ENCODE measurements around the gene C14orf93. TPM values are rescaled to one million over a fixed set of nuclear protein-coding genes. Genes with fewer than 3 reads are reported as not detected.
A peak's percentile ranks its signal among the peaks of the same experiment; 100 is the strongest.

Gene C14orf93
- total RNA-seq, 4 donors from 2014 or later, result 4.6 to 11.2 (median 9.9) TPM

GRCh38 chr14:23034498-23035302, 24.8 kb upstream of the C14orf93 start, which contains the start of gene PSMB5:
Gene PSMB5 (minus strand): TSS chr14:23034900. CDS start chr14:23034881, 19 bp downstream.
- H3K27me3 ChIP-seq, result no peaks in the 10 kb centered on the region
- peak within 1 kb of the TSS; percentile 88 to 95 (median 92) for H3K27ac ChIP-seq (replicated peaks in 1 of 4)
- WGBS, result 0% methylated on average over 15 of the region's 36 CpGs
- peak in 1 of 3 experiments; percentile 18 for TF ChIP-seq CTCF (IDR thresholded peaks at IDR 0.05)
- TF ChIP-seq POLR2AphosphoS5 (IDR thresholded peaks at IDR 0.05), result peak; percentile 65 to 71
- no peak for TF ChIP-seq EP300 (IDR thresholded peaks at IDR 0.05)
- TF ChIP-seq POLR2A (IDR thresholded peaks at IDR 0.05; ENCODE audit: low read depth), result no peak
- peak; percentile 98 for DNase-seq (ENCODE audit: extremely low spot score)
- intact Hi-C loops (cut with DNase I), result no loop called here
- H3K36me3 ChIP-seq, result peaks cover 15 to 37% (median 37%) of the 10 kb centered on the region in 4 donors
- peaks cover 17 to 30% (median 21%) of the 10 kb centered on the region in 4 donors for H3K4me1 ChIP-seq
- no peaks in the 10 kb centered on the region for H3K9me3 ChIP-seq
- H3K4me3 ChIP-seq, result peak within 1 kb of the TSS; percentile 73 to 87 (median 81)

- H3K4me3 ChIP-seq, result peak overlapping the region; percentile 73 to 87 (median 81)
- intact Hi-C loops (cut with DNase I), result no loop called here
- no peaks in the 10 kb centered on the region for H3K27me3 ChIP-seq
- WGBS, result 41% methylated on average over 17 of the region's 17 CpGs
- no peak for DNase-seq (ENCODE audit: extremely low spot score)
- H3K27ac ChIP-seq (replicated peaks in 1 of 4), result peak overlapping the region; percentile 88 to 95 (median 92)
- TF ChIP-seq CTCF (IDR thresholded peaks at IDR 0.05), result no peak
- no peak for TF ChIP-seq POLR2A (IDR thresholded peaks at IDR 0.05; ENCODE audit: low read depth)
- no peak for TF ChIP-seq EP300 (IDR thresholded peaks at IDR 0.05)
- TF ChIP-seq POLR2AphosphoS5 (IDR thresholded peaks at IDR 0.05), result no peak
- H3K36me3 ChIP-seq, result peaks cover 15 to 45% (median 44%) of the 10 kb centered on the region in 4 donors
- peaks cover 17 to 35% (median 25%) of the 10 kb centered on the region in 4 donors for H3K4me1 ChIP-seq
- no peaks in the 10 kb centered on the region for H3K9me3 ChIP-seq
Observed at GRCh38 chr14:23033801-23034497, 24.0 kb upstream of the C14orf93 start.

- intact Hi-C loops (cut with DNase I), result no loop called here
Observed at GRCh38 chr14:23033251-23033727, 23.3 kb upstream of the C14orf93 start.

GRCh38 chr14:23030936-23031335, 21.0 kb upstream of the C14orf93 start:
- H3K4me1 ChIP-seq, result peaks cover 17 to 49% (median 32%) of the 10 kb centered on the region in 4 donors
- no peak overlapping the region for H3K4me3 ChIP-seq
- H3K27ac ChIP-seq (replicated peaks in 1 of 4), result no peak overlapping the region
- intact Hi-C loops (cut with DNase I), result no loop called here
- H3K9me3 ChIP-seq, result no peaks in the 10 kb centered on the region
- H3K27me3 ChIP-seq, result no peaks in the 10 kb centered on the region
- TF ChIP-seq POLR2A (IDR thresholded peaks at IDR 0.05; ENCODE audit: low read depth) (no peak), CTCF (IDR thresholded peaks at IDR 0.05) (no peak), EP300 (IDR thresholded peaks at IDR 0.05) (no peak), POLR2AphosphoS5 (IDR thresholded peaks at IDR 0.05) (no peak)
- no peak for DNase-seq (ENCODE audit: extremely low spot score)
- 92% methylated on average over 4 of the region's 4 CpGs for WGBS
- peaks cover 18 to 75% (median 64%) of the 10 kb centered on the region in 4 donors for H3K36me3 ChIP-seq

More at GRCh38 chr14:23033251-23033727, 23.3 kb upstream of the C14orf93 start:
- Histone ChIP-seq H3K27me3 (no peaks in the 10 kb centered on the region), H3K27ac (replicated peaks in 1 of 4) (no peak overlapping the region), H3K4me1 (peaks cover 17 to 42% (median 28%) of the 10 kb centered on the region in 4 donors), H3K9me3 (no peaks in the 10 kb centered on the region), H3K36me3 (peaks cover 15 to 52% (median 50%) of the 10 kb centered on the region in 4 donors), H3K4me3 (peak overlapping the region in 3 of 4 donors; percentile 73 to 87 (median 84))
- no peak for DNase-seq (ENCODE audit: extremely low spot score)
- 93% methylated on average over 10 of the region's 10 CpGs for WGBS
- TF ChIP-seq POLR2AphosphoS5 (IDR thresholded peaks at IDR 0.05), result no peak
- TF ChIP-seq EP300 (IDR thresholded peaks at IDR 0.05), result no peak

- Histone ChIP-seq H3K36me3 (peaks cover 26 to 90% (median 83%) of the 10 kb centered on the region in 4 donors), H3K9me3 (no peaks in the 10 kb centered on the region), H3K4me3 (no peak overlapping the region), H3K27ac (replicated peaks in 1 of 4) (no peak overlapping the region), H3K4me1 (peaks cover 8 to 40% (median 25%) of the 10 kb centered on the region in 4 donors), H3K27me3 (no peaks in the 10 kb centered on the region)
- DNase-seq (ENCODE audit: extremely low spot score), result no peak
- TF ChIP-seq CTCF (IDR thresholded peaks at IDR 0.05), result no peak
- TF ChIP-seq EP300 (IDR thresholded peaks at IDR 0.05), result no peak
- TF ChIP-seq POLR2A (IDR thresholded peaks at IDR 0.05; ENCODE audit: low read depth), result no peak
- no peak for TF ChIP-seq POLR2AphosphoS5 (IDR thresholded peaks at IDR 0.05)
- intact Hi-C loops (cut with DNase I), result no loop called here
- 62% methylated on average over 2 of the region's 2 CpGs for WGBS
Observed at GRCh38 chr14:23028799-23029198, 18.9 kb upstream of the C14orf93 start.

Data from esophagus muscularis mucosa (tissue), 4 donors.